ENCODE data around the gene DOCK3.

The DOCK3 gene

DNA sequence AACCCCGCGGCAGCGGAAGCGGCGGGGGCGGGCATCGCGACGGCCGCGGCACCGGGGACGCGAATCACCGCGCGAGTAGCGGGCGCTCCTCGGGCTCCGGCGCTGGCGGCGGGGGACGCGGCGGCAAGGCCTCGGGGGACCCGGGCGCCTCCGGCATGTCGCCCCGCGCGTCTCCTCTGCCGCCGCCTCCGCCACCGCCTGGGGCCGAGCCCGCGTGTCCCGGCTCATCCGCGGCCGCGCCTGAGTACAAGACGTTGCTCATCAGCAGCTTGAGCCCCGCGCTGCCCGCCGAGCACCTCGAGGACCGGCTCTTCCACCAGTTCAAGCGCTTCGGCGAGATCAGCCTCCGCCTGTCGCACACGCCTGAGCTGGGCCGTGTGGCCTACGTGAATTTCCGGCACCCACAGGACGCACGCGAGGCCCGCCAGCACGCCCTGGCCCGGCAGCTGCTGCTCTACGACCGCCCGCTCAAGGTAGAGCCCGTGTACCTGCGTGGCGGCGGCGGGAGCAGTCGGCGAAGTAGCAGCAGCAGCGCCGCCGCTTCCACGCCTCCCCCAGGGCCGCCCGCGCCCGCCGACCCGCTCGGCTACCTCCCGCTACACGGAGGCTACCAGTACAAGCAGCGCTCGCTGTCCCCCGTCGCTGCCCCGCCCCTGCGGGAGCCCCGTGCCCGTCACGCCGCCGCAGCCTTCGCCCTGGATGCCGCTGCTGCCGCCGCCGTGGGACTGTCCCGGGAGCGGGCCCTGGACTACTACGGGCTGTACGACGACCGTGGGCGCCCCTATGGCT is 717.0 kb downstream of the DOCK3 start:
- no peak for DNase-seq

DNA sequence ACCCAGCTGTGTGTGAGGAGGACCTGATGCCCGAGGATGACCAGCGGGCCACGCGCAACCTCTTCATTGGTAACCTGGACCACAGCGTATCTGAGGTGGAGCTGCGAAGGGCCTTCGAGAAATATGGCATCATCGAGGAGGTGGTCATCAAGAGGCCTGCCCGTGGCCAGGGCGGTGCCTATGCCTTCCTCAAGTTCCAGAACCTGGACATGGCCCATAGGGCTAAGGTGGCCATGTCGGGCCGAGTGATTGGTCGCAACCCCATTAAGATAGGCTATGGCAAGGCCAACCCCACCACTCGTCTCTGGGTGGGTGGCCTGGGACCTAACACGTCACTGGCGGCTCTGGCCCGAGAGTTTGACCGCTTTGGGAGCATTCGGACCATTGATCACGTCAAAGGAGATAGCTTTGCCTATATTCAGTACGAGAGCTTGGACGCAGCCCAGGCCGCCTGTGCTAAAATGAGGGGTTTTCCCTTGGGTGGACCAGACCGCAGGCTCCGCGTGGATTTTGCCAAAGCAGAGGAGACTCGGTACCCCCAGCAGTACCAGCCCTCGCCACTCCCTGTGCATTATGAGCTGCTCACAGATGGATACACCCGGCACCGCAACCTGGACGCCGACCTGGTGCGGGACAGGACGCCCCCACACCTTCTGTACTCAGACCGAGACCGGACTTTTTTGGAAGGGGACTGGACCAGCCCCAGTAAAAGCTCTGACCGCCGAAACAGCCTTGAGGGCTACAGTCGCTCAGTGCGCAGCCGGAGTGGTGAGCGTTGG is 717.8 kb downstream of the DOCK3 start:
- DNase-seq = no peak

DNA sequence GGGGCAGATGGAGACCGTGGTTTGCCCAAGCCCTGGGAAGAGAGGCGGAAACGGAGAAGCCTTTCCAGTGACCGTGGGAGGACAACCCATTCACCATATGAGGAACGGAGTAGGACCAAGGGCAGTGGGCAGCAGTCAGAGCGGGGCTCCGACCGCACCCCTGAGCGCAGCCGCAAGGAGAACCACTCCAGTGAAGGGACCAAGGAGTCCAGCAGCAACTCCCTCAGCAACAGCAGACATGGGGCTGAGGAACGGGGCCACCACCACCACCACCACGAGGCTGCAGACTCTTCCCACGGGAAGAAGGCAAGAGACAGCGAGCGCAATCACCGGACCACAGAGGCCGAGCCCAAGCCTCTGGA is 718.4 kb downstream of the DOCK3 start:
- DNase-seq = no peak

DNA sequence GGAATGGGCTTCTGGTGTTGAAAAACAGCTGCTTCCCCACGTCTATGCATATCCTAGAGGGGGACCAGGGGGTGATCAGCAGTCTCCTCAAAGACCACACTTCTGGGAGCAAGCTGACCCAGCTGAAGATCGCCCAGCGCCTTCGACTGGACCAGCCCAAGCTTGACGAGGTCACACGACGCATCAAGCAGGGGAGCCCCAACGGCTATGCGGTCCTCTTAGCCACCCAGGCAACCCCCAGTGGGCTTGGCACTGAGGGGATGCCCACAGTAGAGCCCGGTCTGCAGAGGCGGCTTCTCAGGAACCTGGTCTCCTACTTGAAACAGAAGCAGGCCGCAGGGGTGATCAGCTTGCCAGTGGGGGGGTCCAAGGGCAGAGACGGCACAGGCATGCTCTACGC is 718.8 kb downstream of the DOCK3 start:
- DNase-seq = no peak

DNA sequence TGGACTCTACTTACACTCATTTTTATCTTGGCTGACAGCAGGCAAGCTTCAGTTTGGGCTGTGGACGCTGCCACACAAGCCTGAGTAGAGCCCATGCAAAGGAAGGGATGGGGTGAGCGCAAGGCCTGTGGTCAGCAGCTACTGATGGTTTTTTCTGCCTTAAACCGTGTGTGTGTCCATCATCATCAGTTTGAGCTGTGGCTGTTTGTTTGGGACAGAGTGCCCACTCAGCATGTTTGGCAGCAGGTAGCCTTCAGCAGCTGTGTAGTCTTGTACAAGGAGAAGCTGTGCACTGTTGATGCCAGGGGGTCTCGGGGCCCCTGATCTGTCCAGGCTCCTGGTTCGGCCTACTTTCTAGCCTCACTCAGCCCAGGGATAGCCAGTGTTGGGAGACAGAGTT is 719.8 kb downstream of the DOCK3 start:
- DNase-seq = no peak

DNA sequence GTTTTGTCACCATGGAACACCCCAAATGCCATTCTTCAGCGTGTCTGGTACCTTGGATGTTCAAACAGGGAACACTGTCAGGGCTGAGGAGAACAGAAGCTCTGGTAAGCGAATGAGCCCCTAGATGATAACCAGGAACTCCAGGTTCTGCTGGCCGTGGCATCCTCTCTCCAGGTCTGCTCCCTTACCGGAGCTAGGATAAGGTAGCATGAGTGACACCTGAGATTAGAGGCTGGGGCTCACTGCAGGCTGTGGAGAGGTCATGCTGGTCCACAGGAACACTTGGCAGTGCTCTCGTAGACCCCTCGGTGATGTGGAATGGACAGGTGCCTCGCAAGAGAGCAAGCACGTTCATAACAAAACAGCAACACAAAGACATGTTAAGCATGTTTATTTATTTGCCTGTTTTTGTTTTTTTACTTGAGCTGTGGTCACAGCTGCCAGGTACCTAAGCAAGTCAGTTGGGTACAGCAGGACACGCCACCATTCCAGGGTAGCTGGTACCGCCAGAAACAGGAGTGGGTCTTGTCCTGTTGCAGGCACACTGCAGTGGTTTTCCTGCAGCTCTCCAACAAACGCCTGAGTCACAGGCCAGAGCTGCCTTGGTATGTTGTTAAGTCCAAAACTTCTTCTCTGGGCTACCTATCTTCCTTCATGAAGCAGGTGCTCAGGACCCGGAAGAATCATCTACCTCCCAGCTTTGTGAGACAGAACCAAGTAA is 720.9 kb downstream of the DOCK3 start:
- DNase-seq = no peak

DNA sequence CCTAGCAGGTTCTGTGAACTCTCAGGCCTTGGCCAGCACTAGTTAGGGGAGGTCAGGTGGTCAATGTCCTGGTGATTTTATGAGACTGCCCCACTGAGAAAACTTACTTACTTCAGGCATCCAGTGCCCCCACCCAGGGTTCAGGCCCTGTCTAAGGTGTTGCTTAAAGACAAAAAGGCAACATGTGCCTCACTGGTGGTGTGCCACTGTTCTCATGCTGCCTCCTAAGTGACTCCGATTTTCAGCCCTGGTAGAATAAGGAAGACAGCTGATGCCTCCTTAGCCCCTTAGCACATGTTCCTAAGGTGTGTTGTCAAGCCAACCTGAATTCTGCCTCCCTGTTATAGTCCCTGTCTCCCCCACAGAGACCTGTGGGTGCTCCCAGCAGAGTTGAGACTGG is 721.7 kb downstream of the DOCK3 start:
- DNase-seq = no peak

DNA sequence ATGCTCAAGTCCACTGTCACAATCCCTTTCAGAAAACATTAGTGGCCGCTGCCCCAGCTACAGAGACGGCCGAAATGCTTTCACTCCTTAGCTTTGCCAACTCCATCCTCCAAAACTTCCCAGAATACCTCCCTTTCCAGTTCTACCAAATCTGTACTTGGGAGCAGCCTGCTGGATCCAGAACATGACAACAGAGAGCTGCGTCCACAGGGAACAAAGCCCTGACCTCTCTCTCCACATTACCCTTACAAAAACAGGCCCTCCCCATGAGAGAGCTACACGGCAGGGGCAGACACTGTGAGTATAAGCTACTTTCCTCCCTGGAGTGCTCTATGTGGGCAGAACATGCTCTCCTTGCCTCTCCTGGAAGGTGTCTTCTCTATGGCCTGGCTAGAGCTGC is 722.7 kb downstream of the DOCK3 start:
- no peak for DNase-seq

DNA sequence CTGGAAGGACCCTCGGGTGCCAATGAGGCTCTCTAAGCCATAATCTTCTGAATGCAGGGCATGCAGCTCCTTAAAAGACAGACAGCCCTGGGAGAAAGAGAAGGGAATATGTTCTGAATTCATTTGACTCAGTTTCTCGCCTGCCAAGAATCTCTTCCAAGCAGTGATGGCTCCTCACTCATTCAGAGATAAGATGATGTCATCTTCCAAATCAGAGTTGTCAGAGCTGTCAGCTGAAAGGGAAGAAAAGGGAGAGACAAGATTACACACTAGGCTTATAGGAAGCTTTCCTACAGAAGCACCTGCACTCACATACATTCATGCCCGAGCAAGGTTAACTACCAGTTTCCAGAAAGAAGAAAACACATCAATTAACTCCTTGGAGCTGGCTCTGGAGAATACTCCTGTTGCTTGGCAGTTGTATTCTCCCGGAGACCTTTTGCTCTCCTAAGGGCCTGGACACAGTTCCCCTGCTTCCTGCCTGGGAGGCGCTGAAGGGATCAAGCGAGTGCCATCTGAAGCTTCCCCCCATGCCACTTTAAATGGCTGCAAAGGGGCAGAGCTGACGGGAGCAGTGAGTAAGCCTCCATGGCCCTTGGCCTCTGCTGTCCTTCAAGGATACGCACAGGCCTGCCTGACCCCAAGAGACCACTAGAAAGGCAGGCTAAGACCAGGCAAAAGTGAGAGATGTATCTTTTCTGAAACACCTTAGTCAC is 724.0 kb downstream of the DOCK3 start:
- no peak for DNase-seq

DNA sequence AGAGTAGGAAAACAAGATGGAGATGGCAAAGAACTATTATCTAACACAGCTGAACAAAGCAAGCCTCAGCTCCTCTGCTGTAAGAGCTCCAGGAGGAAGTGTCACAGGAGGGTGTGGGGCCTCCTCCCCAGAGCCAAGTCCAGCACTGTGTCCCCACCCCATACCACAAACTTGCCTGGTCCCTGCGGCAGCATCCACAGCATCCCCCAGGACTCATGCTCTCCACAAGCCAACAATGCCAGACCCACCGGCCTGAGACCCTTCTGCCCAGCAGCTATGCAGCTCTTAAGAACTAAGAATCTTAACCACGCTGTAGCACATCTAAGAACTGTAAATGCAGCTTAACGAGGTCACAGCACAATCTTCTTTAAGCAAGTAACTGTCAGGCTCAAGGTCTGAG is 725.4 kb downstream of the DOCK3 start:
- DNase-seq = no peak

DNA sequence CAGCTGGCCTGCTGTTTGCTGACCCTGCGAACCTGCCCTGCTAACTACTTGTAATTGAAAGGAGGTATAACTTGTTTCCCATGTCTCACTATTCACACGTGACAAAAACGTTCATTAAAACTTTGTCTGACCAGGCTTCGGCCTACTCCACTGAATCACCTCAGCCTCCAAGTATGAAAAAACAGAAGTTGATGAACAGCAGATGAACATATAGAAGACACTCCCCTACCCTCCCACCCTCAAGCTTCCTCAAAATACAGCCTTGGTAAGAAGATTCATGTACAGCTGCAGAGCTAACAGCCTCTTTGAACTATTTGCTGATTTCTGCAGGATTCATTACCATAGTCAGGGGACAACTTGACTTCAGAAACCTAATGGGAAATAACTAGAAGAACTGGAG is 727.0 kb downstream of the DOCK3 start:
- DNase-seq = peak; percentile 74

DNA sequence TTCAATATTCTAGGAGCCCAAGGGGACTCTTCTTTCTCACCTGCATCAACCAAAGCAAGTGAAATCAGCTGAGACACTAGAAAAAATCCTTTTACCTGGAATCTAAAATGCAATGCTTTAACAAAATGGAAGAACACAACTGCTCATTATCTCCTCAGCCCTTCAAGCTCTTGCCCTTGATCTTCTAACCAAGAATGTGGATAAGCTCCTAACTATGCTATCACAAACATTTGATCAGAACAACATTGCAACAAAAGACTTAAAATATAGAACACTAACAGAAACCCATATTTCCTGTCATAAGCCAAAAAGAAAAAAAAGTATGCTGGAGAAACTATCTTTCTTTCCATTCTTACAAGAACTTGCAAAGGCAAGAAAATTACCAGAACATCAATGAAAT is 728.9 kb downstream of the DOCK3 start:
- DNase-seq = no peak

DNA sequence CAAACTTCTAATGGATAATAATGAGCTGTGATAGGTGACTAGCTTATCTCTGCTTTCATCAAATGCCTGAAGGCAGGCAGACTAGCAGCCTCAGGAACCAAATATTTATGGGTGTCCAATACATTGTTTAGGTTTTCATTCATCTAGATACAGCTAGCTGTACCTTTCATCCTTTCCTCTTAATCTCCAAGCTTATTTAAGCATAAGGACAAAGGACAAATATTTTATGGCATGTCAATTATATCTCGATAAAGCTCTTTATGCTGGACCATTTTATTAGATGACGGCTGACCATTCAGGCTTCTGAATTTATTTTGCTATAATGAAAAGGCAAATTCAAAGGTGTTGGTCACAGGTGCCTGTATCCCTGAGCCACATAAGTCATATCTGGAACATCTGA is 733.3 kb downstream of the DOCK3 start:
- no peak for DNase-seq

DNA sequence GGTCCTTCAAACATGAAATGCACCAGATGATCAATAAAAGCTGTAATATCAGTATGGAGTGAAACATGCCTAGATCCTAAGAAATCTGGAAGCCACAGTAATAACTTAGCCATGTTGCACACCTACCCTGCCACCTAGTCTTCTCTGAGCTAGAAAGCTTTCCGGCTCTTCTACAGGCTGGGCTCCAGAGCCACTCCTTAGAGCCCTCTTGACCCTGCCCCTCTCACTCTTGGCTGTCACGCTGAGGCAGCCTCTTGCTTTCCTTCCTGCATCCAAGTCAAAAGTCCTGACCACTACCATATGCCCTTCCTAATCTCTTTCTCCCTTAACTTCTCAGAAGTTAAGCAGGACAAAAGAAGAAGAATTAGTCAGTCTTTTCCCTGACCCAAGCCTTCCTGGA is 734.1 kb downstream of the DOCK3 start:
- no peak for DNase-seq

DNA sequence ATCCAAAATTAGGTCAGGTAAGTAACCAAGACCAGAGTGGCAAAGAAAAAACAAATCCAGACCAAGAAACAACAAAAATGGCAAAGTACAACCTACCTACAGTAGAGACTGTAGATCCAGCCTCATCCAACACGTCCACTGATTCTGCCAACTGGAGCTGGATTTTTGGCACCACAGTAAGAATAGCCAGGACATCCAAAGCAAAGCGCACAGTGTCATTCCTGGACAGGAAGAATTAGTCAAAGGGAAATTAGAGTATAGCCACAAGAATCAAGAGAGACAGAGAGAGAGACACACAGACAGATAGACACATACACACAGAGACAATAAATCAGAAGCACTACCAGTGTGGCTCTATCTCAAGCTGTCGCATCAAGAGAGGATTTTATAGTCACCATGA is 747.5 kb downstream of the DOCK3 start:
- no peak for DNase-seq

DNA sequence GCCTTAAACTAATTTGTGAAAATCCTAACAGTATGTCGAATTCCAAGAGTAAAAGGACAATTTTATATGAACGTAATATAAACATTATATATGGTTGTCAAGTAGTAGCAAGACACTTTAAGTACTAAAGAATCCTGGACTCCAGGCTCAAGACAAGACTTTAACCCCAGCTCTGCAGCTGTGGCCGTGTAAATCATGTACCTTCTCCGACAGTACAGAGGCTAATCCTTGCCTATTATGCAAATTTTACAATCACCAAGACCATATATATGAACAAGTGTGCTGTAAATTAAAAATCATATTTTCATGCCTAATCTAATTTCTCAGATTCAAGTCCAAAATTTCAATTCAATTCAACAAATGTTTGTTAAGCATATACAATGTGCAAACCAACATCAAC is 752.2 kb downstream of the DOCK3 start:
- DNase-seq = no peak

DNA sequence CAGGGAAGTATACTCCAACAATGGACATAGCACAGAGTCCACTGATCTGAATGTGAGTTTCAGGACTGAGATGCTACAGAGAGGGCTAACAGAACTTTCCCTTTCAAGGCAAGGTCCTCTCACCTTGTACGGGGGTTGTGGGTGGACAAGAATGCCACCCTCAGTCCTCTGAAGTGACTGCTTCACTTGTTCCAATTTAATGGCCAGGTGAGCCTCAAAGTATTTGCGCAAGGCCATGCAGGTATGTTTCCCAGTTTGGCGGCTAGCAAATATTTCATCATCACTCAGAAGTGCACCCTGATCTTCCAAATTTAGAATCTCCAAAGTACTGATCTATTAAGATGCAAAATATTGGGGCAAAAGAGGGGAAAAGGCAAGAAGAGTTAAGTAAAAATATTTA is 754.4 kb downstream of the DOCK3 start:
- no peak for DNase-seq

Measured in inflammatory macrophage treated with lipopolysaccharide for 4 hours (primary cell).